ENCODE data around the gene CDK19. TPM values are rescaled to one million over a fixed set of nuclear protein-coding genes. Genes with fewer than 3 reads are reported as not detected.
A peak's percentile ranks its signal among the peaks of the same experiment; 100 is the strongest.

CDK19 gene
- total and polyA plus RNA-seq, 2 of the 13 experiments (the other 11 are each of a cell fraction or from before 2014, with no cell fraction given) = 13.4 to 27.0 TPM

GRCh38 chr6:110755411-110755834 is 59.8 kb downstream of the CDK19 start (continued):
- TF ChIP-seq ATF4 (CRISPR knock-in tag; IDR thresholded peaks at IDR 0.05) (no peak), XRCC5 (optimal IDR thresholded peaks at IDR 0.05; ENCODE audit: low read length) (no peak), ZBTB3 (CRISPR knock-in tag; IDR thresholded peaks at IDR 0.05; ENCODE audit: borderline replicate concordance, low read depth) (no peak), ETV5 (CRISPR knock-in tag; IDR thresholded peaks at IDR 0.05; ENCODE audit: borderline replicate concordance) (no peak), ZNF678 (CRISPR knock-in tag; IDR thresholded peaks at IDR 0.05) (no peak), ZNF281 (CRISPR knock-in tag; IDR thresholded peaks at IDR 0.05; ENCODE audit: borderline replicate concordance) (no peak), ZNF530 (CRISPR knock-in tag; IDR thresholded peaks at IDR 0.05; ENCODE audit: low read depth) (no peak), DNMT1 (CRISPR knock-in tag; IDR thresholded peaks at IDR 0.05) (no peak), ZNF564 (CRISPR knock-in tag; IDR thresholded peaks at IDR 0.05) (no peak), KLF6 (CRISPR knock-in tag; IDR thresholded peaks at IDR 0.05) (no peak), EP300 (IDR thresholded peaks at IDR 0.05; ENCODE audit: low read depth in 2 of 2, low read length in 2 of 2) (peak in 1 of 2 experiments; percentile 76; a peak in 2 of 4 replicates), EP300 (CRISPR knock-in tag; IDR thresholded peaks at IDR 0.05; ENCODE audit: borderline replicate concordance) (no peak), ARNT (IDR thresholded peaks at IDR 0.05) (no peak), ZSCAN5A (CRISPR knock-in tag; IDR thresholded peaks at IDR 0.05; ENCODE audit: borderline replicate concordance) (no peak), ZFP82 (CRISPR knock-in tag; IDR thresholded peaks at IDR 0.05; ENCODE audit: borderline replicate concordance) (no peak), ZNF7 (CRISPR knock-in tag; IDR thresholded peaks at IDR 0.05) (no peak), PAX8 (CRISPR knock-in tag; IDR thresholded peaks at IDR 0.05; ENCODE audit: borderline replicate concordance) (no peak), CBX1 (IDR thresholded peaks at IDR 0.05; ENCODE audit: low read depth) (no peak), DDIT3 (CRISPR knock-in tag; IDR thresholded peaks at IDR 0.05) (no peak), HMG20B (CRISPR knock-in tag; conservative IDR thresholded peaks at IDR 0.05) (no peak), ZNF780A (CRISPR knock-in tag; IDR thresholded peaks at IDR 0.05) (no peak), TRIM22 (IDR thresholded peaks at IDR 0.05) (no peak), ZNF546 (CRISPR knock-in tag; conservative IDR thresholded peaks at IDR 0.05) (no peak), ZNF362 (CRISPR knock-in tag; IDR thresholded peaks at IDR 0.05; ENCODE audit: borderline replicate concordance) (peak; percentile 55; the same call in 1 of the 2 replicates), PLRG1 (conservative IDR thresholded peaks at IDR 0.05) (no peak)

Measured in HepG2 (cell line).